Upper lobe of left lung (tissue), 4 donors: Measurements from ENCODE around the gene PRSS21.

Source experiments
- CTCF ChIP-seq, 6 experiments: fragments of 450-650 bp in 4 of 6; fragments of 200-600 bp in 2 of 6; sonication (generic) in 2 of 6; IDR thresholded peaks; one replicate each; pipeline ENCODE4 v1.5.1; 2016 to 2019; ENCODE audit warnings: antibody characterized with exemption in 6 of 6
- POLR2A ChIP-seq, 4 donors: fragments of 450-650 bp; IDR thresholded peaks; one replicate each; pipeline ENCODE4 v1.5.1; 2016 to 2017; ENCODE audit warnings: antibody characterized with exemption in 4 of 4, mild to moderate bottlenecking in 2 of 4

- TF ChIP-seq CTCF (IDR thresholded peaks at IDR 0.05) = no peak
- no peak for TF ChIP-seq POLR2A (IDR thresholded peaks at IDR 0.05)
Observed at GRCh38 chr16:2866431-2866830, 49.4 kb downstream of the PRSS21 start.
